Testis (tissue), 2 donors: ENCODE data around the gene TSGA10IP.

Experiments
- CTCF ChIP-seq, 3 experiments: fragments of 450-650 bp in 2 of 3; fragments of 200-600 bp in 1 of 3; sonication (generic) in 1 of 3; IDR thresholded peaks; one replicate each; pipeline ENCODE4 v1.5.1; 2016 to 2019; ENCODE audit warnings: antibody characterized with exemption in 3 of 3, mild to moderate bottlenecking in 2 of 3, moderate library complexity in 1 of 3
- POLR2A ChIP-seq: fragments of 450-650 bp; IDR thresholded peaks from one replicate; pipeline ENCODE4 v1.6.1; 2017; ENCODE audit warnings: antibody characterized with exemption, mild to moderate bottlenecking, moderate library complexity

- TF ChIP-seq CTCF (IDR thresholded peaks at IDR 0.05) (no peak), POLR2A (no peak)
Measured at GRCh38 chr11:65968600-65969482, 23.6 kb downstream of the TSGA10IP start.
